BJ (cell line): ENCODE data around the gene ZNF780B. TPM values are rescaled to one million over a fixed set of nuclear protein-coding genes. Genes with fewer than 3 reads are reported as not detected.
A peak's percentile ranks its signal among the peaks of the same experiment; 100 is the strongest.

Experiments used
- CTCF ChIA-PET: fragments of 350-600 bp; formaldehyde crosslinking; extraction: SDS; loops from one replicate; lab custom pipeline; 2021; ENCODE audit warnings: antibody characterized with exemption, inconsistent platforms; lab: Yijun Ruan, JAX
- POLR2A ChIA-PET: fragments of 300-600 bp; sonication (Branson Sonifier 250); formaldehyde crosslinking; extraction: SDS; loops from one replicate; lab custom pipeline; 2021; ENCODE audit warnings: antibody characterized with exemption; lab: Charles Lee
- DNase-seq: peaks from one replicate; pipeline ENCODE4 v3.0.0-alpha.2; 2011; ENCODE audit warnings: low read depth
- H3K27me3 ChIP-seq: 2 replicates; pipeline ENCODE4 v1.6.0; 2011; ENCODE audit warnings: low read length; ENCODE audit not compliant: control insufficient read depth, insufficient read depth
- H3K36me3 ChIP-seq: 2 replicates; pipeline ENCODE4 v1.5.1; 2011; ENCODE audit warnings: low read length; ENCODE audit not compliant: control insufficient read depth, insufficient read depth
- H3K4me3 ChIP-seq: 2 replicates; pipeline ENCODE4 v1.5.1; 2011; ENCODE audit warnings: low read depth, mild to moderate bottlenecking, control low read depth, low read length
- polyA plus RNA-seq: library from polyadenylated mRNA; depleted of rRNA; stranded (reverse); fragments of >200 nt; gene quantifications from 2 replicates; pipeline ENCODE4 v1.2.3, GENCODE V29; 2011
- TF ChIP-seq, protein P1 (sequence below): IDR thresholded peaks from 2 replicates; pipeline ENCODE4 v1.5.1; 2011; ENCODE audit warnings: low read depth, mild to moderate bottlenecking, control low read depth, inconsistent platforms, low read length, moderate library complexity; ENCODE audit not compliant: insufficient read depth

ZNF780B gene
- polyA plus RNA-seq, 1 experiment = 2.3 TPM

DNA sequence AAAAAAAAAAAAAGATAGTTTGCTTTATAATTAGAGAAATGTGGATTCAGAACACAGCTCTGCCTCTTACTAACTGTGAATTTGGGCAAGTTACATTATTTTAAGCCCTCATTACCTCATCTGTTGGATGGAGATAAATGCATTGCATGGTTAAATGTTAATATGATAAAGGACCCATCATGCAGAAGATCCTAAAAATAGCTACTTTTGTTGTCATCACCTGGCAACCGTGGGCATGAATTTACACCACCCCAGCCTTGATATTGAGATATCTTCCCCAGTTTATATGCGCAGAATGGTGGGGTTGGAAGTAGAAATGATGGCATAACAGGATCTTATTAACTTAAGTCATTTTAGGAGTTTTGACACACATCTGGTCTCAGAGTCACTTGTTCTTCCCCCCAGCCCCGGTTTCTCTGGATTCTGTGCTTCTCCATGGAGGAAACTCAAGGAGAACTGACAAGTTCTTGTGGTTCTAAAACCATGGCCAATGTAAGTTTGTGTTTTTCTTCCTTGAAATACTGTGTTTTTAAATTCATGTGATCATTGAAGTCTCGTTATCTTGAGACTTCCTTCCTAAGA, 50.2 kb downstream of the ZNF780B start:
- TF ChIP-seq, protein P1, sequence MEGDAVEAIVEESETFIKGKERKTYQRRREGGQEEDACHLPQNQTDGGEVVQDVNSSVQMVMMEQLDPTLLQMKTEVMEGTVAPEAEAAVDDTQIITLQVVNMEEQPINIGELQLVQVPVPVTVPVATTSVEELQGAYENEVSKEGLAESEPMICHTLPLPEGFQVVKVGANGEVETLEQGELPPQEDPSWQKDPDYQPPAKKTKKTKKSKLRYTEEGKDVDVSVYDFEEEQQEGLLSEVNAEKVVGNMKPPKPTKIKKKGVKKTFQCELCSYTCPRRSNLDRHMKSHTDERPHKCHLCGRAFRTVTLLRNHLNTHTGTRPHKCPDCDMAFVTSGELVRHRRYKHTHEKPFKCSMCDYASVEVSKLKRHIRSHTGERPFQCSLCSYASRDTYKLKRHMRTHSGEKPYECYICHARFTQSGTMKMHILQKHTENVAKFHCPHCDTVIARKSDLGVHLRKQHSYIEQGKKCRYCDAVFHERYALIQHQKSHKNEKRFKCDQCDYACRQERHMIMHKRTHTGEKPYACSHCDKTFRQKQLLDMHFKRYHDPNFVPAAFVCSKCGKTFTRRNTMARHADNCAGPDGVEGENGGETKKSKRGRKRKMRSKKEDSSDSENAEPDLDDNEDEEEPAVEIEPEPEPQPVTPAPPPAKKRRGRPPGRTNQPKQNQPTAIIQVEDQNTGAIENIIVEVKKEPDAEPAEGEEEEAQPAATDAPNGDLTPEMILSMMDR = no peak
- no peak for DNase-seq
- POLR2A ChIA-PET = no interaction called here

DNA sequence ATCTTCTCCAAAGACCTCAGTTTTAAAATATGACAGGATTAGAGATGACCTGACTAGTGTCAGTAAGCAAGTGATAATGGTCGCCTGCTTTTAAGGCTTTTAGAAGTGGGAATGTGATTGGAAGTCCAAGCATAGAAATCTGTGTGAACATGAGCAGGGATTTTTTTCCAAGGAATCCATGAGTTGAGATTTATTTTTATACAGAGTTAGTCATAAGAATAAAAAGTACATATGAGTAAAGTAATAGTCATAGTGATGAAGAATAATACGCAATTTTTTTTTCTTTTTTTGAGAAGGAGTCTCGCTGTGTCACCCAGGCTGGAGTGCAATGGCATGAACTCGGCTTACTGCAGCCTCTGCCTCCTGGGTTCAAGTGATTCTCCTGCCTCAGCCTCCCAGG, 57.5 kb downstream of the ZNF780B start:
- Histone ChIP-seq H3K4me3 (no peak overlapping the region), H3K36me3 (no peaks in the 10 kb centered on the region), H3K27me3 (no peaks in the 10 kb centered on the region)
- TF ChIP-seq, protein P1 = no peak
- ChIA-PET POLR2A (no interaction called here), CTCF (no interaction called here)
- DNase-seq = no peak

More for the DNA sequence above, 50.2 kb downstream of the ZNF780B start:
- Histone ChIP-seq H3K4me3 (no peak overlapping the region), H3K36me3 (peaks cover 4% of the 10 kb centered on the region; the same call in 1 of the 2 replicates), H3K27me3 (no peaks in the 10 kb centered on the region)
- CTCF ChIA-PET = no interaction called here

DNA sequence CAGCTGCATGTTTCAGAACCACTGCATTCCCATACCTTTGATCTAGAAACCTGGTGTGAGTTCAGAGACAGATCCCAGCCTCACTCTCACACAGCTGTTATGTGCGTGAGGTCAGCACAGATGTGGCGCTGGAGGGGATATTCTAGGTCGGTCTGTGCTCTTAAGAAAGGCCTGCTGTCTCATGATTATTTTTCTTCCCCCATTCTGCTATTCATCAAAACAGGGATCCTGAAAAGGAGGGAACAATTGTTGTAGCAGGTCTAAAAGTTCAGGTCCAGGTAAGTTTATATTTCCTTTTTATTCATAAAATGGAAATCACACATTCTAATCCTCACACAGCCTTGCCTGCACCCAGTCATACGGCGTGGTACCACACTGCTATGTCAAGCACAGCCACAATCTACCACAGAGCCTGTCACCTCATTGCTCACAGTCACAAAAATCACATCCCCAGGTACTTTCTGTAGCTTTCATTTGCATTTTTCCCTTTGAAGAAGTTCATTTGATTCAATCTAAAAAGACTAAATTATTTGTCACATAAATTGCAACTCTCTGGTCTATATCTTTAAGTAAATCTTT, 58.3 kb downstream of the ZNF780B start:
- ChIA-PET POLR2A (no interaction called here), CTCF (no interaction called here)
- Histone ChIP-seq H3K27me3 (no peaks in the 10 kb centered on the region), H3K36me3 (no peaks in the 10 kb centered on the region), H3K4me3 (peak overlapping the region; percentile 73)
- TF ChIP-seq, protein P1 = no peak
- no peak for DNase-seq

DNA sequence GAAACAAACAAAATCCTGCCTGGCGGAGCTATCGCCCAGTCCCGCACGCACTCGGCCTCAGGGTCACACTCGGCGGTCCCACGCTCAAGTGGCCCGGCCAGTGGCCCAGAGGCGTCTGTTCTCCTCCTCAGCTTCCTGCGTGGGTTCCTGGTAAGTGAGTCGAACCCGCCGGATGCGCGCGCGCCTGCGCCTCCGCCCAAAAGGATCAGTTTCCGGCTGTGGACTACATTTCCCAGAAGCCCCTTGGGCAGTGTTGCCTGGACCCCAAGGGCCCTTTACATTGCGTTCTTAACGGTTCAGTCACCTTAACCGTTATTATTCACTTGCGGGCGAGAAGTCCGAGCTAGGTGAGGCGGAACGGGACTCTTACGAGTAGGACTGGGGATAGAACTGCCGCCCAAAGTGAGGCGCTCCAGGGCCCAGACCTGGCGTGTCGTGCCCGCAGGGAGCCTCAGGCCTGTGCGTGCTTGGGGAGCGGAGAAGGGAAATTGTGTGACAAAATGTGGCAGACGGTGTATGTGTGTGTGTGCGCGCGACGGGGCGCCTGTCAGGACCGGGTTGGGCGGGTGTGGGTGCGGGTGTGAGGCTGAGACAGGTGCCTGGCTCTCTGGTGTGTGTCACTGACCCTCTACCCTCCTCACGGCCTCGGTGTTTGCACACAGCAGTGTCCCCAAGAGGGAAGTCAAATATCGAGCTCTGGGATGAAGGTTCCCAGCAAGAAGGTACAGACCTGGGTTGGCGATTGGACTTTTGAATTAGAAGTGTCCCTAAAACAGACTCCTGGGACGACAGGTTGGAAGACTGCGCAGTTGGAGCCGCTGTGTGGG, 59.0 kb downstream of the ZNF780B start, which contains the start of gene ZNF546:
TSS of gene ZNF546 (plus strand) at position 250 of the 827 bp plus-strand sequence. CDS start 1,267 bp downstream, outside the sequence.
- peak; percentile 66 for DNase-seq
- peak within 1 kb of the TSS; percentile 73 for H3K4me3 ChIP-seq
- H3K27me3 ChIP-seq = no peaks in the 10 kb centered on the region
- TF ChIP-seq, protein P1 = no peak
- POLR2A ChIA-PET = no interaction called here
- no peaks in the 10 kb centered on the region for H3K36me3 ChIP-seq
- CTCF ChIA-PET = interaction anchor here (0.8 kb wide), 1 partner anchor 13 kb away, joined by 3 read pairs; no protein-coding TSS in a partner anchor

DNA sequence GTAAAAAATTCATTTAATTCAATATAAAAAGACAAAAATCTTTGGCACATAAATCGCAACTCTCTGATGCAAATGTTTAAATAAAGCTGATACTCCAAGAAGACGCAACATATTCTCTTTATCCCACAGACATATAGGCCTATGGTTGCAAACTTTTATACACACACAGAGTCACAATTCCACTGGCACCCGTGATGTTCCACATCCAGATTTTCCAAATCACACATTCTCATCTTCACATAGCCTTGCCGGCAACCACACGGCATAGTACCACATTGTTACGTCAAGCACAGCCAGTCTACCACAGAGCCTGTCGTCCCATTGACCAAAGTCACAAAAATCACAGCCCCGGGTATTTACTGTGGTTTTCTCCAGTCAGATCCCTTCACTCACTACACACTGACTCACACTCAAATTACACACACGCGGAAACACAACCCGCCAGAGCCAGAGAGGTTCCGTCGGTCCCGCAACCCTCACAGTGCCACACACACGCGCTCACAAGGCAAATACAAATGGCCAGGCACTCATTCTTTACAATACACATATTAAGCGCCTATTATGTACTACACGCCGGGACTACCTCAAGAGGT, 59.7 kb downstream of the ZNF780B start:
- Histone ChIP-seq H3K27me3 (no peaks in the 10 kb centered on the region), H3K36me3 (no peaks in the 10 kb centered on the region), H3K4me3 (peak overlapping the region; percentile 73)
- peak; percentile 14 for DNase-seq
- ChIA-PET CTCF (interaction anchor here (0.8 to 1.3 kb wide), 2 partner anchors 13 to 26 kb away, joined by 3 to 4 read pairs; partner anchors contain the start of gene PSMC4), POLR2A (no interaction called here)
- TF ChIP-seq, protein P1 = no peak
